Endothelial cell of umbilical vein (primary cell): ENCODE results near the gene HSBP1. TPM values are rescaled to one million over a fixed set of nuclear protein-coding genes. Genes with fewer than 3 reads are reported as not detected.

Experiments
- BruUV-seq: library from RNA; stranded (reverse); fragments of 400-500 nt; replicated peaks from 2 replicates; lab custom pipeline; 2021; lab: Mats Ljungman, UMichigan
- CTCF ChIA-PET: fragments of 300-600, 350-600 bp; sonication (Branson Sonifier 250); formaldehyde crosslinking; loops from one replicate; lab custom pipeline; 2021; ENCODE audit warnings: antibody characterized with exemption, inconsistent platforms; lab: Charles Lee
- POLR2A ChIA-PET: fragments of 300-600, 350-600 bp; sonication (Branson Sonifier 250); formaldehyde crosslinking; loops from one replicate; lab custom pipeline; 2021; ENCODE audit warnings: antibody characterized with exemption, inconsistent platforms; lab: Charles Lee
- DNase-seq: peaks from one replicate; pipeline ENCODE4 v3.0.0-alpha.2; 2011; ENCODE audit warnings: low read depth, low spot score
- FAIRE-seq: peaks from 2 replicates; lab custom pipeline; 2011; peaks lifted over from hg19 to GRCh38; lab: Jason Lieb, UNC
- H2AFZ ChIP-seq: 2 replicates; pipeline ENCODE4 v1.6.0; 2012; ENCODE audit warnings: low read depth, low read length, control low read depth, inconsistent platforms
- H3K27ac ChIP-seq: 2 replicates; pipeline ENCODE4 v1.5.1; 2011; ENCODE audit warnings: low read depth, mild to moderate bottlenecking, control low read depth, low read length, moderate library complexity; ENCODE audit not compliant: insufficient read depth
- H3K27me3 ChIP-seq, 2 experiments: 2 replicates each; pipeline versions ENCODE4 v1.6.0 to v1.6.1; 2011; ENCODE audit warnings: low read length in 2 of 2, mixed read lengths in 1 of 2; ENCODE audit not compliant: control insufficient read depth in 2 of 2, insufficient read depth in 2 of 2
- H3K36me3 ChIP-seq, 2 experiments: 2 replicates in 1 of 2; 3 replicates in 1 of 2; pipeline ENCODE4 v1.5.1; 2011; ENCODE audit warnings: low read length in 2 of 2, mild to moderate bottlenecking in 1 of 2, moderate library complexity in 1 of 2; ENCODE audit not compliant: control insufficient read depth in 2 of 2, insufficient read depth in 2 of 2; ENCODE audit errors: extremely low read depth in 1 of 2
- H3K4me1 ChIP-seq: 3 replicates; pipeline ENCODE4 v1.5.1; 2011; ENCODE audit warnings: mild to moderate bottlenecking, low read length; ENCODE audit not compliant: control insufficient read depth, insufficient read depth; ENCODE audit errors: extremely low read depth
- H3K4me2 ChIP-seq: 2 replicates; pipeline ENCODE4 v1.6.1; 2011; ENCODE audit warnings: low read length, control low read depth, mixed read lengths; ENCODE audit not compliant: insufficient read depth
- H3K4me3 ChIP-seq, 3 experiments: fragments of 200-600 bp in 1 of 3; sonication (generic), shearing (Covaris generic) in 1 of 3; replicated peaks in 1 of 3; 2 replicates each; pipeline ENCODE4 v1.5.1; 2011 to 2016; ENCODE audit warnings: control low read depth in 3 of 3, low read length in 3 of 3, mild to moderate bottlenecking in 2 of 3, inconsistent platforms in 1 of 3, low read depth in 1 of 3, moderate library complexity in 1 of 3; ENCODE audit not compliant: insufficient read depth in 1 of 3
- H3K79me2 ChIP-seq: 2 replicates; pipeline ENCODE4 v1.6.0; 2012; ENCODE audit warnings: low read length, inconsistent platforms; ENCODE audit not compliant: control insufficient read depth, insufficient read depth
- H3K9ac ChIP-seq: replicated peaks from 2 replicates; pipeline ENCODE3; 2011; ENCODE audit warnings: low read length, control low read depth; ENCODE audit not compliant: insufficient read depth; ENCODE audit errors: extremely low read depth
- H3K9me1 ChIP-seq: replicated peaks from 3 replicates; pipeline ENCODE4 v1.6.0; 2011; ENCODE audit warnings: mild to moderate bottlenecking, low read length; ENCODE audit not compliant: control insufficient read depth, insufficient read depth; ENCODE audit errors: extremely low read depth
- H3K9me3 ChIP-seq: replicated peaks from 2 replicates; pipeline ENCODE4 v1.5.1; 2012; ENCODE audit warnings: low read length, inconsistent platforms; ENCODE audit not compliant: control insufficient read depth, insufficient read depth
- H4K20me1 ChIP-seq: replicated peaks from 2 replicates; pipeline ENCODE3; 2011; ENCODE audit warnings: mild to moderate bottlenecking, low read length; ENCODE audit not compliant: control insufficient read depth, insufficient read depth; ENCODE audit errors: extremely low read depth
- EZH2 ChIP-seq: IDR thresholded peaks from 2 replicates; pipeline ENCODE4 v1.6.1; 2012; ENCODE audit warnings: borderline replicate concordance, low read depth, mild to moderate bottlenecking, moderate library complexity, low read length, inconsistent platforms; ENCODE audit not compliant: severe bottlenecking
- FOS ChIP-seq: IDR thresholded peaks from 2 replicates; pipeline ENCODE4 v1.6.1; 2011; ENCODE audit warnings: mild to moderate bottlenecking, low read length, moderate library complexity, borderline replicate concordance; ENCODE audit not compliant: insufficient read depth
- GATA2 ChIP-seq: IDR thresholded peaks from 2 replicates; pipeline ENCODE4 v1.7.0; 2011; ENCODE audit warnings: low read depth, mild to moderate bottlenecking, moderate library complexity, mixed read lengths, low read length; ENCODE audit not compliant: insufficient read length, insufficient read depth
- JUN ChIP-seq: IDR thresholded peaks from 2 replicates; pipeline ENCODE4 v1.6.1; 2011; ENCODE audit warnings: borderline replicate concordance, low read depth; ENCODE audit not compliant: insufficient read length, insufficient read depth
- MYC ChIP-seq: IDR thresholded peaks from one replicate; pipeline ENCODE4 v1.6.1; 2011; ENCODE audit warnings: mild to moderate bottlenecking, low read depth, low read length
- POLR2A ChIP-seq: IDR thresholded peaks from 2 replicates; pipeline ENCODE4 v1.6.1; 2012; ENCODE audit warnings: low read depth, mild to moderate bottlenecking, control low read depth, low read length
- POLR2AphosphoS5 ChIP-seq: IDR thresholded peaks from 2 replicates; pipeline ENCODE4 v1.6.1; 2012; ENCODE audit warnings: low read depth, mild to moderate bottlenecking, control low read depth, low read length, moderate library complexity; ENCODE audit not compliant: insufficient read depth
- dilution Hi-C: fragments of 300-500 bp; cut with MboI; formaldehyde crosslinking; loops from one replicate; pipeline ENCODE4 v1.15.0; 2019; ENCODE audit warnings: low sequenced_read_pairs; ENCODE audit not compliant: extremely low pct_ligation_motif_present
- intact Hi-C: fragments of 100-400 bp; cut with micrococcal nuclease; formaldehyde crosslinking; loops from one replicate; pipeline ENCODE4 v1.10.0; 2022
- polyA plus RNA-seq, 4 experiments: library from polyadenylated mRNA; depleted of rRNA in 3 of 4; stranded (reverse) in 3 of 4; unstranded in 1 of 4; fragments of >200 nt; gene quantifications; 2 replicates each; pipeline versions ENCODE4 v1.2.1 to v1.2.3, GENCODE V29; 2011 to 2012; ENCODE audit warnings: missing spikeins in 1 of 4
- total RNA-seq: library from RNA; stranded (reverse); gene quantifications from 2 replicates; pipeline ENCODE4 v1.2.3, GENCODE V29; 2021

The HSBP1 gene
- total and polyA plus RNA-seq, 2 donors (not counting 3 experiments of a cell fraction or from before 2014, with no cell fraction given), result 40.8 to 136 TPM

DNA sequence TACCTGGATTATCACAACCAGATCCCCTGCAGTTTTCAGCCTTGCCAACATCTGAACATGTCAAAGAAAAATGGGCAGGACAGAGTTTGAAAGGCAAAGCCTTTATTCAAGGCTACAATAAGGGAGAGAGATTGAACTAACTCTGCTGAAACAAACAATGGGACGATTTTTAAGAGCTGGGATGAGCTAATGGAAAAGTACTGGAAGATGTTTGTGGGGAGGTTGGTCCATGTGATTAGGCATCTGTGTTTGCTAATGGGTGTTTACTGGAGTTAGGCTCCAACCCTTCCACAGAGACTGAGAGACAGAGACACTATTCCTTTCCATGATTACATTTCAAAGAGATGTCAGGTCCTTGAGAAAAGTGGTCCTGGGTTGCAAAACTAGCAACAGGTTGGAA, 35.0 kb upstream of the HSBP1 start:
- POLR2A ChIA-PET, result no interaction called here
- DNase-seq (no peak), FAIRE-seq (no peak)
- Histone ChIP-seq H3K79me2 (no peaks in the 10 kb centered on the region), H3K4me1 (peaks cover 12% of the 10 kb centered on the region), H4K20me1 (no peaks in the 10 kb centered on the region), H3K9me3 (no peaks in the 10 kb centered on the region), H3K9me1 (no peaks in the 10 kb centered on the region), H3K27me3 (no peaks in the 10 kb centered on the region), H3K27ac (no peak overlapping the region), H3K4me2 (no peak overlapping the region), H3K36me3 (no peaks in the 10 kb centered on the region), H3K4me3 (no peak overlapping the region), H3K9ac (no peak overlapping the region), H2AFZ (no peak overlapping the region)
- CTCF ChIA-PET, result no interaction called here
- dilution Hi-C loops, result no loop called here
- BruUV-seq, result no TSS peak
- no peak for TF ChIP-seq EZH2
- TF ChIP-seq MYC, result no peak
- no peak for TF ChIP-seq FOS
- TF ChIP-seq POLR2AphosphoS5, result no peak
- intact Hi-C loops, result no loop called here

GRCh38 chr16:83774066-83774465, 33.7 kb upstream of the HSBP1 start:
- Histone ChIP-seq H3K9me1 (no peaks in the 10 kb centered on the region), H3K27me3 (no peaks in the 10 kb centered on the region), H3K9me3 (no peaks in the 10 kb centered on the region), H3K4me2 (no peak overlapping the region), H3K4me1 (peaks cover 14% of the 10 kb centered on the region), H3K36me3 (no peaks in the 10 kb centered on the region), H3K27ac (no peak overlapping the region), H3K79me2 (no peaks in the 10 kb centered on the region), H3K4me3 (no peak overlapping the region), H2AFZ (no peak overlapping the region), H3K9ac (no peak overlapping the region), H4K20me1 (no peaks in the 10 kb centered on the region)
- CTCF ChIA-PET, result no interaction called here
- DNase-seq (no peak), FAIRE-seq (no peak)
- intact Hi-C loops, result no loop called here
- TF ChIP-seq POLR2A (no peak), JUN (no peak), EZH2 (no peak), GATA2 (no peak), FOS (no peak)
- dilution Hi-C loops, result no loop called here
- no TSS peak for BruUV-seq
- POLR2A ChIA-PET, result no interaction called here
